ENCODE results near the gene DNAJC22. TPM values are rescaled to one million over a fixed set of nuclear protein-coding genes. Genes with fewer than 3 reads are reported as not detected.

Gene DNAJC22
- total RNA-seq, 1 experiment from 2014 or later: 27.7 TPM

GRCh38 chr12:49389387-49389703 lies 42.7 kb downstream of the DNAJC22 start:
- no peaks in the 10 kb centered on the region; a peak in 2 of 4 replicates for H3K36me3 ChIP-seq (ENCODE audit: control insufficient read depth in 1 of 2, insufficient read depth in 2 of 2, low read length in 2 of 2)
- H3K9me2 ChIP-seq (ENCODE audit: insufficient read depth): no peaks in the 10 kb centered on the region
- ChIA-PET CTCF (no interaction called here), POLR2A (no interaction called here), RAD21 (ENCODE audit: low non-redundant PET in 1 of 2, low total read pairs in 2 of 2, uncharacterized antibody in 2 of 2, unreplicated experiment in 2 of 2) (no interaction called here)
- no peak overlapping the region for H3K4me3 ChIP-seq (replicated peaks in 1 of 2; ENCODE audit: low read depth in 1 of 2, low read length in 2 of 2)
- H3K4me1 ChIP-seq (ENCODE audit: control insufficient read depth in 1 of 2, insufficient read depth in 2 of 2, low read length in 2 of 2): peaks cover 5 to 7% of the 10 kb centered on the region in 2 experiments; a peak in 3 of 4 replicates
- intact Hi-C loops (cut with micrococcal nuclease): no loop called here
- H3K9ac ChIP-seq (ENCODE audit: low read length): no peak overlapping the region
- no peak for TF ChIP-seq MAX (IDR thresholded peaks at IDR 0.05)
- no peak for TF ChIP-seq SRF (IDR thresholded peaks at IDR 0.05; ENCODE audit: low read depth)
- TF ChIP-seq FOSL1 (IDR thresholded peaks at IDR 0.05; ENCODE audit: low read depth): no peak
- TF ChIP-seq SIN3A (IDR thresholded peaks at IDR 0.05; ENCODE audit: low read depth): no peak
- TF ChIP-seq ELF1 (IDR thresholded peaks at IDR 0.05; ENCODE audit: borderline replicate concordance, low read depth): no peak
- no peak for TF ChIP-seq EGR1 (IDR thresholded peaks at IDR 0.05; ENCODE audit: low read depth)
- no peak overlapping the region for H2AFZ ChIP-seq (ENCODE audit: low read depth, low read length, poor library complexity, severe bottlenecking)
- no peak for DNase-seq (ENCODE audit: low read depth, low spot score)
- no peaks in the 10 kb centered on the region for H3K27me3 ChIP-seq (ENCODE audit: insufficient read depth, low read length)
- peaks cover 100% of the 10 kb centered on the region for H3K79me2 ChIP-seq (ENCODE audit: insufficient read depth, low read length)
- no peak overlapping the region for H3K4me2 ChIP-seq (ENCODE audit: low read length)
- no peak overlapping the region for H3K27ac ChIP-seq (ENCODE audit: low read depth, low read length)
- BruUV-seq (replicated peaks): no TSS peak
- ATAC-seq: no peak
- no peaks in the 10 kb centered on the region for H4K20me1 ChIP-seq (ENCODE audit: insufficient read depth)
- H3K9me3 ChIP-seq (ENCODE audit: control insufficient read depth in 1 of 2, insufficient read depth in 1 of 2, low read depth in 1 of 2, low read length in 2 of 2): no peaks in the 10 kb centered on the region

- Histone ChIP-seq H3K36me3 (ENCODE audit: control insufficient read depth in 1 of 2, insufficient read depth in 2 of 2, low read length in 2 of 2) (no peaks in the 10 kb centered on the region), H3K4me1 (ENCODE audit: control insufficient read depth in 1 of 2, insufficient read depth in 2 of 2, low read length in 2 of 2) (peaks cover 8 to 10% of the 10 kb centered on the region in 2 experiments), H3K27me3 (ENCODE audit: insufficient read depth, low read length) (no peaks in the 10 kb centered on the region), H2AFZ (ENCODE audit: low read depth, low read length, poor library complexity, severe bottlenecking) (no peak overlapping the region), H3K9me2 (ENCODE audit: insufficient read depth) (no peaks in the 10 kb centered on the region), H3K9me3 (ENCODE audit: control insufficient read depth in 1 of 2, insufficient read depth in 1 of 2, low read depth in 1 of 2, low read length in 2 of 2) (no peaks in the 10 kb centered on the region), H3K79me2 (ENCODE audit: insufficient read depth, low read length) (peaks cover 99% of the 10 kb centered on the region), H4K20me1 (ENCODE audit: insufficient read depth) (no peaks in the 10 kb centered on the region), H3K4me3 (replicated peaks in 1 of 2; ENCODE audit: low read depth in 1 of 2, low read length in 2 of 2) (no peak overlapping the region), H3K4me2 (ENCODE audit: low read length) (no peak overlapping the region), H3K27ac (ENCODE audit: low read depth, low read length) (no peak overlapping the region), H3K9ac (ENCODE audit: low read length) (no peak overlapping the region)
- intact Hi-C loops (cut with micrococcal nuclease): no loop called here
- ATAC-seq (no peak), DNase-seq (ENCODE audit: low read depth, low spot score) (no peak)
- TF ChIP-seq SRF (IDR thresholded peaks at IDR 0.05; ENCODE audit: low read depth) (no peak), ZFX (IDR thresholded peaks at IDR 0.05) (no peak), ZBTB33 (IDR thresholded peaks at IDR 0.05; ENCODE audit: extremely low read depth, insufficient replicate concordance, low read length) (no peak), SP1 (IDR thresholded peaks at IDR 0.05; ENCODE audit: low read depth) (no peak)
- ChIA-PET RAD21 (ENCODE audit: low non-redundant PET in 1 of 2, low total read pairs in 2 of 2, uncharacterized antibody in 2 of 2, unreplicated experiment in 2 of 2) (interaction anchor here (0.6 kb wide), 2 partner anchors 27 to 1654 kb away, joined by 3 to 4 read pairs; no protein-coding TSS in a partner anchor), POLR2A (interaction anchor here (0.9 to 1.1 kb wide), 2 partner anchors 13 to 113 kb away, joined by 3 to 4 read pairs; no protein-coding TSS in a partner anchor), CTCF (interaction anchor here (0.7 kb wide), 1 partner anchor 39 kb away, joined by 3 read pairs; no protein-coding TSS in a partner anchor)
- BruUV-seq (replicated peaks): no TSS peak
Observed at GRCh38 chr12:49397000-49397399, 50.3 kb downstream of the DNAJC22 start.
